Bone marrow (tissue), 2 donors: ENCODE data around the gene OBSL1.

Experiments
- DNase-seq, 2 donors: peaks; one replicate each; lab custom pipeline; 2025; lab: John Stamatoyannopoulos, UW

Gene OBSL1

DNA sequence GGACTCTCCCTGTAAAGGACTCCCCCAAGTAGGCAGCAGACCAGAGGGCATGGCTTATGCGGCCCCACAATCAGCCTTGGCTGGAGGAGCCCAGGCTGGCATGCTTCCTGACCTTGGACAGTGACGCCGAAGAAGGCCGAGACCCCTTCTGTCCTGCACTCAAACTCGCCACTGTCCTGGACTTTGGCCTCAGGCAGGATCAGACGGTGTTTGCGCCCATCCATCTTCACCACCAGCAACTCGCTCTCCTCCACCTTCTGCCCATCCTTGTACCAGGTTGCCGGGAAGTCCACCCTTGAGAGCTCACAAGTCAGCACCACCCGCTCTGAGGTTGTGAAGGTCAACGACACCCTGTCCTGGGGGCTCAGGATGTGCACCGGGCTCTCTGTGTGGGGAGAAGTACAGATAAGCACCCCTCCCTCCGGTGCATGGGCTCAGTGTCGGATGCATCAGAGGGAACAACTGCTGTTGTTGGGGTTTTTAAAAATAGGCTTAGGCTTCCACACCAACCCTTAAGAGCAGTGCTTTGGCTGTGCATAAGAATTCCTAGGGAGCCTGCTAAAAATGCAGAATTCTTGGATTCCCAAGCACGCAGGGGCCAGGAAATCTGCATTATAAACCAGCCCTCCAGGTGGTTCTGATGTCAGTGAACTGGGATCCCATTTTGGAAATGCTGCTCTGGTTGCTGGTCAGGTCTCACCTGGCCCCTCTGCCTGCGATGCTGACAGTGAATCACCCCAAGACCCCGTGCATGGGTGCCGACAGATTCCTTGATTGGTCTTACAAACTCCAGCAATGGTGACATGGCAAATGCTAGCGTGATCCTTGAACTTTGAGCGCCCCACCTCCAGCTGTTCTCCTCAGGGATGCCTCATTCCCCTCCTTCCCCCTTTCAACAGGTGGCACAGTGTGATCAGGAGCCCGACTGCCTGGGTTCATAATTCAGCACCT lies 5.9 kb downstream of the OBSL1 start:
- DNase-seq, result no peak

DNA sequence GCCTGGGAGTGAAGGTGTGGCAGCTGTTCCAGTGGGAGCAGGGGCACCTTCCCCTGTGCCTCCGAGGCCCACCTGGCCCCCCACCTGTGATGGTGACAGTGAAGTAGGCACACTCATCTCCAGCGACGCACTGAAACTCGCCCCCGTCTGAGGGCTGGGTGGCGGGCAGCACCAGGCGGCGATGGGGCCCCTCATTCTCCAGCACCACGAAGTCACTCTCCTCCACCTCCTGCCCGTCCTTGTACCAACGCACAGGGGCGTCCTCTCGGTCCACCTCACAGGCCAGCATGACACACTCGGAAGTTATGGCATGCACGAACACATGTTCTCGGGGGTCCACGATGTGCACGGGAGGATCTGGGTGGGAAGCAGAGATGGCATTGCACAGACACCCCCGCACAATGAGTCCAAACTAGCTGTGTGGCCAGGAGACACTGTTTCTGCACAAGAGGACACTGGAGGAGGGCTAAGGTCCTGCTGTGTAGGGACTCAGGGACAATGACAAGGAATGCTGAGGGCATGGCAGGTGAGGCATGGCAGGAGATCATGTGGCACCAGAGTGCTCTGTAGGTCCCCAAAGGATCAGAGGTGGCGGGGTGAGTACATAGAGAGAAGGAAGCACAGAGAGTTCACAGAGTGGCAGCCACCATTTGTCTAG lies 7.9 kb downstream of the OBSL1 start:
- DNase-seq, result no peak

DNA sequence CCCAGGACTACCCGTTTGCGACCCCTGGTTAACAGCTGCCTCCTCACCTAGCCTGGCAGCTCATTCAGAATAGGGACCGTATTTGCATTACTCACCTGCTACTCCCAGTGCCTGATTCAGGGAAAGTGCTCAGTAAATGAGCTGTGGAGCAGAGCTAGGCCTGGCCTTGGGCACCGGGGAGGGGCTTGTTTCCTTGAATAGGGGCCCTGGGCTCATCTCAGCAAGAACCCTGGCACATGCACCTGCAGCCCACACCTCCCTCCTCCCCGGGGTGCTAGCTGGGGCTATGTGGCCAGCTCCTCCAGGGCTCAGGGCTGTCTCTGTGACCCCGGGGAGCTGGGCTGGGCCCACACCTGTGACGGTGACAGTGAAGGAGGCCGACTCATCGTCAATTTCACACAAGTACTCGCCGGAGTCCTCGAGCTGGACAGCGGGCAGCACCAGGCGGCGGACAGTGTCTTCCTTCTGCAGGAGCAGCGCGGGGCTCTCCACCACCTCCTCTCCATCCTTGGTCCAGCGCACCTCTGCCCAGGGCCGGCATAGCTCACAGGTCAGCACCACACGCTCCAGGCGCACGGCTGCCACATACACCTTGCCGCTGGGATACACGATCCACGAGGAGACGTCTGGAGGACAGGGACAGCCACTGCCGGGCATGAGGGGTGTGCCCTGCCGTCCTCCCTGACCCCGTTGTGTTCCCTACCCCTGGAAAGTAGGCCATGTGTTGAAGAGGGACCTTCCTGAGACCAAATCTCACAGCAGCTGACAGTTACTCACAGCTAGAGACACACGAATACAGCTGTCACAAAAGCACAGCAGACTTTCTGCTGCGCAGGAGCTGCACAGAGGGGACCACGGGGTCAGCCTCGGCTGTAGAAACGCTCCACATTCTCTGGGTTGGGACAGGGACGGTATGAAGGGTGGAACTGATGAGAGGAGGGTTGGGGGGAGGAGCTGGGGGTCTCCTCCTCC lies 9.0 kb downstream of the OBSL1 start:
- no peak for DNase-seq

DNA sequence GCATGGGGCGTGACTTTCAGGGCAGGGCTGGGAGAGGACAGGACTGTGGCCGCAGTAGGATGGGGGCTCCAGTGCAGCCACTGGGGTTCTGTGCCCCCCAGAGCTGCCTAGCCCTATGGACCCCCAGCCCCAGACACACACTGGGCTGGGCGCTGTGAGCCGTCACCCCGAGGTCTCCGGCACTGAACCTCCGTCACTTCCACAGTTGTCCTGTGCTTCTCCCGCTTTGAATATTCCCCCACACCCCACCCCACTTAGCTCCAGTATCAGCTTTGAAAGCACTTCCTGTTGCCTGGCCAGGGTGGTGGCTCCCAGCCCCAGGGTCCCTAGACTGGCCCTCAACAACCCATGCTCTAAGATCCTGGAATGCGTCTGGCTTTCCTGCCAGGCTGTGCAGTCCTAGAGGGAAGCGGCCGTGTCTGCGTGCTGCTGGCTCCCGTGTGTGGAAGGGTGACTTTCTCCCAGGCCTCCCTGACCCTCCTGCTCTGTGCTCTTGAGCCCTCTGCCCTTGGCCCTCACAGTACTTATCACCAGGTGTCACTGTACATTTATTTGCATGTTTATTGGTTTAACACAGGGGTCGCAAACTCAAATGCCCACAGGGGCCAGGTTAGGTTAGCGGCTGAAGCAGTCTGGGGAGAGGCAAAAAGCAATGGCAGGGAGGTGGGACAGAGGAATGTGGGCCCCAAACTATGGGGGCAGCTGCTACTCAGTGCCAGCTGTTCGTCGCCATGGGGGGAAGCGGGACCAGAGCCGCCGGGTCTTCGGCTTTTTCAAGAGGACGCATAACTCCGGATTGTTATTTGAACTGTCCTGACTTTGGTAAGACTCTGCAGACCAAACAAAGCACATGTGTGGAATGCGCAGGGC lies 9.9 kb downstream of the OBSL1 start:
- no peak for DNase-seq

DNA sequence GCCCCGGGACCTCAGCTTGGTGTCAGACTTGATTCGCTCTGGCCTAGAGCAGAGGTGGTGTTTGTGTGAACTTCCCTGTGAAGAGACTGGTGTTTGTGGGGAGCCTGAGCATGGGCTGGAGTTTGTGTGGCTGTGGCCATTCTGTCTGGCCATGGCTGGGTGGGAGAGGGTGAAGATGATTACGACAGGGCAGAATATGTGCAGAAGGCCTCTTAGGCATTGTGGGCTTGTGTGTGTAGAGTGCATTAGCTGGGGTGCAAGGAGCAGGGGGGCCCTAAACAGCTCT lies 10.5 kb downstream of the OBSL1 start:
- no peak for DNase-seq

GRCh38 chr2:219560037-219560892 lies 11.1 kb downstream of the OBSL1 start:
- DNase-seq, result peak in 1 of 2 donors; percentile 9

- DNase-seq, result no peak
Observed at GRCh38 chr2:219559156-219559915, 12.0 kb downstream of the OBSL1 start.

- no peak for DNase-seq
Observed at GRCh38 chr2:219557791-219558785, 13.3 kb downstream of the OBSL1 start.

GRCh38 chr2:219557320-219557719 lies 14.0 kb downstream of the OBSL1 start:
- DNase-seq, result no peak

DNA sequence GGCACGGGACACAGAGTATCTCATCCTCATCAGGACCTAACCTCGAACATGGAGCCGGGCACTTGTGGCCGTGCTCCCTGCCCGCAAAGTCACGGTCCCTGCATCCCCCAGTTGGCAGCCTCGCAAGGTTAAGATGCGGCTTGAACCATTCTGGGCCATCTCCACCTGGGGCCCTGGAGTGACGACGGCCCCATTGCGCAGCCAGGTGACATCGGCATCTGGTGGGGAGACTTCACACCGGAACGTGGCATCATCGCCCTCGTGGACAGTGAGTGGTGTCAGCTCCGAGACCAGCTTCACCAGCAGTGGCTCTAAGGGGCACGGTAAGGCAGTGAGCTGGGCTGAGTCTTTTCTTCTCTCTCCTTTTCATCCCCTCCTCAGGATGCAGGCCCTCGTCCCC lies 14.9 kb downstream of the OBSL1 start:
- DNase-seq, result no peak

DNA sequence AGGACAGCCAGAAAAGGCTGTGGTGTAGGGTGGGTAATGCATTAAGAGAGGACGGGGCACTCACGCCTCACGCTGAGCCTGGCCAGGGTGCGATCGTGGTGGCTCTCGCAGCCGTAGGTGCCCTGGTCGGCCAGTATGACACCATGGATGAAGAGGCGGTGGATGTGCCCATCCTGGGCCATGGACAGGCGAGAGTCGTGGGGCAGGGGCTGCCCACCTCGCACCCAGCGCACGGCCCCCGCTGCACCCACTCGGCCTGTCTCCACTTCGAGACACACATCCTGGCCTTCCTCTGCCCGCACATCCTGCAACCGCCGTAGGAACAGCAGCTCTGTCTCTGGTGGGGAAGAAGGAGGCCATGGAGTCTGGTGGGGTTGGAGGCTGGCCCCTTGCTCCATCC lies 15.4 kb downstream of the OBSL1 start:
- no peak for DNase-seq

GRCh38 chr2:219554350-219554749 lies 17.0 kb downstream of the OBSL1 start:
- no peak for DNase-seq

DNA sequence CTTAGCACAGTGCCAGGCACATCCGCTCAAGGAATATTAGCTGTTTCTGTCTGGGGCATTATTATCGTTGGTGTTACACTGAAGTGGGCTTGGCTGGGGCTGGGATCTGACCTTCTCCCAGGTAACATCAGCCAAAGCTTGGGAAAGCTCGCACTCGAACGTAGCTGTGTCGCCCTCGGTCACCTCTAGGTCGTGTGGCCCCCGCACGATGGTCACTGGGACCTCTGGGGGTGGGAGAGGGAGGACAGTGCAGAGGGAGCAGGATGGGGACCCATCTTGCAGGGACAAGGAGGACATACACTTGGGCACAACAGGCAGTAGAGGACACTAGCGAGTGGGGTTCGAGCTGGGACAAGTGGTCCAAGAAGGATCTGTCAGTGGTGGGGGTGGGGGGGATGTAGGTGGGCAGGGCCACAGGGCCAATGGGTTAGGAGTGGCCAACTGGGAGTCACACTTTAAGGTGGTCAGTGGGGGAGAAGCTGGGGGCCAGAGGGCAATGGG lies 17.8 kb downstream of the OBSL1 start:
- DNase-seq, result no peak

DNA sequence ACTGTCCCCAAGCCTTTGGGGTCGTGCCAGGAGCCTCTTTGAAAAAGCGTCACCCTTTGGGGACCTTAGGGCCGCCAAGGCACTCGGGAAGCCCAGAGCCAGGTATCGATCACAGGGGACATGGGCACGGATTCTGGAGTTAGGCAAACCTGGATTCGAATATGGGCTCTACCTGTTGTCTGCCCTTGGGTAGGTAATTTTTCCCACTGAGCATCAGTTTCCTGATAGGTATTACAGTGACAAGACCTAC lies 18.2 kb downstream of the OBSL1 start:
- no peak for DNase-seq

DNA sequence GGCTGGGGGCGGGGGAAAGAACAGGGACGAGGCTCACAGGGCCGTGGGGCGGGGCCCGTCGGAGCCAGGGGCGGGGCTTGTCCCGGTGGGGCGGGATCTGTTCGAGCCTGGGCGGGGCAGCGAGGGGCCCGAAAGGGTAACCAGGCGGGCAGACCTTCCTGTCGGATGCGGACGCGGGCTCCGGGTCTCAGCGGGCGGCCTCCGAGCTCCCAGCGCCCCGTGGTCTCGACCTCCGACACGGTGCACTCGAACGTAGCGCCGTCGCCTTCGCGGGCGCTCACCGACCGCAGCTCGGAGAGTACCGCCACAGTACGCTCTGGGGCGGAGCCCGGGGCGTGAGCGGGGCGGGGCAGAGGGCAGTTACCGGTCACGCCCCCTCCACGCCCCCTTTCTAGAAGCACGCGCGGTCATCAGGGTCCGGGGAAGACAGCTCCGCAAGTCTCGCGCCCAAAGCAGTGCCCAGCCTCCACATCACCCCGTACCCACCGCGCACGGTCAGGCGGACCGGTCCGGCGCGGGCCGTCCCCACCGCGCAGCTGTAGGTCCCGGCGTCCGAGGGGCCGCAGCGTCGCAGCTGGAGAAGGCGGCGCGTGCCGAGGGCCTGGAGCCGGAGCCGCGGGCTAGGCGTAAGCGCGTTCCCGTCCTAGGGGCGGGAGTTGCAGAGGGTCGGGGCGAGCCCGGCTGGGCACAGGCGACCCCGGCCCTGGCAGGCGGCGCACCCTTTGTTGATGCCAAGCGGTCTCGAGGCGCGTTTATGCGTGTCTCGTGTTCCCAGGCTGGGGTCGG lies 18.8 kb downstream of the OBSL1 start:
- peak in 1 of 2 donors; percentile 87 for DNase-seq

- no peak for DNase-seq
Observed at GRCh38 chr2:219551441-219552381, 19.6 kb downstream of the OBSL1 start.

GRCh38 chr2:219549619-219550018 lies 21.7 kb downstream of the OBSL1 start:
- DNase-seq, result no peak
